ENCODE measurements around the gene SPINK1.

- TF ChIP-seq CTCF (CRISPR knock-in tag; IDR thresholded peaks at IDR 0.05), result no peak
- no peak for TF ChIP-seq POGZ (CRISPR knock-in tag; IDR thresholded peaks at IDR 0.05)
- no peak for TF ChIP-seq POLR2AphosphoS5 (IDR thresholded peaks at IDR 0.05; ENCODE audit: low read depth, low read length)
- no peak for TF ChIP-seq POLR2A (IDR thresholded peaks at IDR 0.05; ENCODE audit: insufficient read depth in 1 of 2, low read depth in 2 of 2, low read length in 2 of 2)
- no peak for TF ChIP-seq ZNF274 (CRISPR knock-in tag; IDR thresholded peaks at IDR 0.05)
- TF ChIP-seq ZNF354B (CRISPR knock-in tag; IDR thresholded peaks at IDR 0.05), result no peak
These were observed 49.1 kb downstream of the SPINK1 start, which contains the start of gene JAKMIP2 for GRCh38 chr5:147782110-147783028.

Measured in HepG2 (cell line).